SHP77 (cell line): ENCODE results near the gene NBPF1.
"Not testable (repeated sequence)": the region's sequence is repeated elsewhere in the genome, so short reads cannot be mapped to it uniquely, and the experiment has no call there.

Source experiments
- DNase-seq, 2 experiments: peaks; one replicate each; lab custom pipeline; 2025; lab: John Stamatoyannopoulos, UW

Gene NBPF1

GRCh38 chr1:16512624-16513411 is 100.5 kb downstream of the NBPF1 start:
- DNase-seq: not testable (repeated sequence)
